IMR-90 (cell line): ENCODE results near the gene NR6A1. TPM values are rescaled to one million over a fixed set of nuclear protein-coding genes. Genes with fewer than 3 reads are reported as not detected.

Experiments
- ATAC-seq: fragments of 200-7000 bp; cut with Tn5 transposase; 2 replicates; pipeline ENCODE4 v1.9.1; 2020; ENCODE audit warnings: low read depth, mild to moderate bottlenecking, moderate library complexity
- BruUV-seq: library from RNA; stranded (reverse); fragments of 400-500 nt; replicated peaks from 2 replicates; lab custom pipeline; 2021; lab: Mats Ljungman, UMichigan
- CTCF ChIA-PET: fragments of 300-600 bp; formaldehyde crosslinking; extraction: SDS; loops from one replicate; lab custom pipeline; 2021; ENCODE audit warnings: antibody characterized with exemption; lab: Yijun Ruan, JAX
- POLR2A ChIA-PET: fragments of 300-600 bp; sonication (Branson Sonifier 250); formaldehyde crosslinking; loops from one replicate; lab custom pipeline; 2022; ENCODE audit warnings: antibody characterized with exemption; ENCODE audit not compliant: unreplicated experiment; lab: Charles Lee
- DNase-seq: peaks from one replicate; pipeline ENCODE4 v3.0.0; 2013
- H2AFZ ChIP-seq: replicated peaks from 2 replicates; pipeline ENCODE3; 2013; ENCODE audit warnings: low read length, mild to moderate bottlenecking; ENCODE audit not compliant: poor library complexity
- H2AK5ac ChIP-seq: 2 replicates; pipeline ENCODE4 v1.6.1; 2013; ENCODE audit warnings: low read depth, low read length, inconsistent platforms
- H2AK9ac ChIP-seq: replicated peaks from 2 replicates; pipeline ENCODE3; 2013; ENCODE audit warnings: mild to moderate bottlenecking, low read depth, low read length, moderate library complexity; ENCODE audit not compliant: poor library complexity
- H2BK120ac ChIP-seq: 2 replicates; pipeline ENCODE4 v1.6.1; 2013; ENCODE audit warnings: low read depth, low read length, inconsistent platforms
- H2BK15ac ChIP-seq: 3 replicates; pipeline ENCODE4 v1.6.1; 2013; ENCODE audit warnings: low read depth, low read length, inconsistent platforms
- H2BK20ac ChIP-seq: 2 replicates; pipeline ENCODE4 v1.6.1; 2013; ENCODE audit warnings: low read depth, mild to moderate bottlenecking, inconsistent platforms, low read length, moderate library complexity
- H2BK5ac ChIP-seq: 2 replicates; pipeline ENCODE4 v1.6.1; 2013; ENCODE audit warnings: mild to moderate bottlenecking, low read depth, low read length, inconsistent platforms; ENCODE audit not compliant: poor library complexity, severe bottlenecking
- H3K14ac ChIP-seq: replicated peaks from 2 replicates; pipeline ENCODE4 v1.6.1; 2013; ENCODE audit warnings: low read depth, low read length, inconsistent platforms
- H3K18ac ChIP-seq: 2 replicates; pipeline ENCODE4 v1.6.1; 2013; ENCODE audit warnings: low read depth, low read length, control low read depth
- H3K23ac ChIP-seq: 2 replicates; pipeline ENCODE4 v1.6.1; 2013; ENCODE audit warnings: low read depth, low read length, inconsistent platforms
- H3K27ac ChIP-seq: 2 replicates; pipeline ENCODE4 v1.5.1; 2013; ENCODE audit warnings: mild to moderate bottlenecking, control low read depth, low read length; ENCODE audit not compliant: insufficient read depth
- H3K27me3 ChIP-seq: 2 replicates; pipeline ENCODE4 v1.6.1; 2013; ENCODE audit warnings: low read length; ENCODE audit not compliant: control insufficient read depth, insufficient read depth
- H3K36me3 ChIP-seq: 2 replicates; pipeline ENCODE4 v1.6.1; 2013; ENCODE audit warnings: low read length, mixed read lengths; ENCODE audit not compliant: control insufficient read depth, insufficient read depth
- H3K4ac ChIP-seq: 2 replicates; pipeline ENCODE4 v1.6.1; 2013; ENCODE audit warnings: low read depth, low read length, inconsistent platforms
- H3K4me1 ChIP-seq: 2 replicates; pipeline ENCODE4 v1.6.1; 2013; ENCODE audit warnings: low read length, mixed read lengths; ENCODE audit not compliant: control insufficient read depth, insufficient read depth
- H3K4me2 ChIP-seq: 2 replicates; pipeline ENCODE4 v1.6.1; 2013; ENCODE audit warnings: low read depth, mild to moderate bottlenecking, control low read depth, low read length, moderate library complexity
- H3K4me3 ChIP-seq: 2 replicates; pipeline ENCODE4 v1.5.1; 2013; ENCODE audit warnings: low read depth, mild to moderate bottlenecking, control low read depth, low read length, moderate library complexity; ENCODE audit not compliant: insufficient read depth
- H3K56ac ChIP-seq: 2 replicates; pipeline ENCODE4 v1.6.1; 2013; ENCODE audit warnings: low read length, inconsistent platforms; ENCODE audit not compliant: insufficient read depth; ENCODE audit errors: extremely low read depth
- H3K79me1 ChIP-seq, 2 experiments: 2 replicates each; pipeline ENCODE4 v1.6.1; 2013; ENCODE audit warnings: low read length in 2 of 2, inconsistent platforms in 1 of 2, low read depth in 1 of 2
- H3K9ac ChIP-seq: 2 replicates; pipeline ENCODE4 v1.6.1; 2013; ENCODE audit warnings: low read depth, low read length, control low read depth
- H3K9me1 ChIP-seq: 2 replicates; pipeline ENCODE4 v1.6.1; 2013; ENCODE audit warnings: low read length, inconsistent platforms; ENCODE audit not compliant: insufficient read depth
- H3K9me3 ChIP-seq: 2 replicates; pipeline ENCODE4 v1.6.1; 2013; ENCODE audit warnings: low read length; ENCODE audit not compliant: control insufficient read depth, insufficient read depth
- H4K20me1 ChIP-seq: 2 replicates; pipeline ENCODE4 v1.6.1; 2013; ENCODE audit warnings: low read length, inconsistent platforms; ENCODE audit not compliant: insufficient read depth
- H4K5ac ChIP-seq: 2 replicates; pipeline ENCODE4 v1.6.1; 2013; ENCODE audit warnings: mild to moderate bottlenecking, low read depth, low read length, control low read depth
- H4K8ac ChIP-seq, 2 experiments: 2 replicates each; pipeline ENCODE4 v1.6.1; 2013; ENCODE audit warnings: low read depth in 2 of 2, low read length in 2 of 2, control low read depth in 1 of 2, inconsistent platforms in 1 of 2
- H4K91ac ChIP-seq: 2 replicates; pipeline ENCODE4 v1.6.1; 2013; ENCODE audit warnings: low read depth, low read length, inconsistent platforms; ENCODE audit not compliant: insufficient read depth
- BHLHE40 ChIP-seq: fragments of 150-350 bp; IDR thresholded peaks from 2 replicates; pipeline ENCODE4 v1.6.1; 2016; ENCODE audit warnings: mild to moderate bottlenecking, low read depth, low read length
- CHD1 ChIP-seq: IDR thresholded peaks from 2 replicates; pipeline ENCODE4 v1.6.1; 2012; ENCODE audit warnings: low read depth, low read length, improper control_type of control experiment
- FOS ChIP-seq: fragments of 150-350 bp; IDR thresholded peaks from 2 replicates; pipeline ENCODE4 v1.6.1; 2016; ENCODE audit warnings: low read depth, low read length
- MAFK ChIP-seq: IDR thresholded peaks from 2 replicates; pipeline ENCODE4 v1.6.1; 2012; ENCODE audit warnings: low read depth, low read length, improper control_type of control experiment
- MAZ ChIP-seq: IDR thresholded peaks from 2 replicates; pipeline ENCODE4 v1.6.1; 2012; ENCODE audit warnings: low read depth, mild to moderate bottlenecking, low read length, improper control_type of control experiment, moderate library complexity, borderline replicate concordance
- MXI1 ChIP-seq: IDR thresholded peaks from 2 replicates; pipeline ENCODE4 v1.6.1; 2012; ENCODE audit warnings: low read depth, mild to moderate bottlenecking, low read length, moderate library complexity, borderline replicate concordance
- POLR2A ChIP-seq: IDR thresholded peaks from 2 replicates; pipeline ENCODE4 v1.6.1; 2012; ENCODE audit warnings: mild to moderate bottlenecking, low read depth, low read length
- RAD21 ChIP-seq: IDR thresholded peaks from 2 replicates; pipeline ENCODE4 v1.6.1; 2012; ENCODE audit warnings: low read length, improper control_type of control experiment
- RCOR1 ChIP-seq: IDR thresholded peaks from 2 replicates; pipeline ENCODE4 v1.6.1; 2012; ENCODE audit warnings: mild to moderate bottlenecking, low read length, improper control_type of control experiment; ENCODE audit not compliant: insufficient replicate concordance
- RFX5 ChIP-seq: IDR thresholded peaks from 2 replicates; pipeline ENCODE4 v1.8.0; 2012; ENCODE audit warnings: low read depth, mild to moderate bottlenecking, low read length, moderate library complexity
- SMC3 ChIP-seq: fragments of 150-350 bp; IDR thresholded peaks from 2 replicates; pipeline ENCODE4 v1.6.1; 2016; ENCODE audit warnings: low read depth, mild to moderate bottlenecking, antibody characterized with exemption, low read length, moderate library complexity
- WGBS, 2 experiments: methylation state at CpG; one replicate each; pipeline versions ENCODE4 v1.1.5 to v1.1.7; 2013; ENCODE audit warnings: missing lambda C conversion rate in 2 of 2; ENCODE audit not compliant: insufficient read length in 1 of 2; ENCODE audit errors: extremely low coverage in 2 of 2; 5-methylcytosine and 5-hydroxymethylcytosine counted together
- dilution Hi-C: fragments of 300-500 bp; cut with HindIII; formaldehyde crosslinking; loops from one replicate; pipeline ENCODE4 v1.14.3; 2018; ENCODE audit warnings: low sequenced_read_pairs; ENCODE audit not compliant: unreplicated experiment
- in situ Hi-C: fragments of 300-500 bp; cut with MboI; formaldehyde crosslinking; loops from 3 replicates; pipeline ENCODE4 v1.14.3; 2019; ENCODE audit warnings: low sequenced_read_pairs, inconsistent platforms, mixed read lengths
- intact Hi-C: fragments of 100-400 bp; cut with micrococcal nuclease; formaldehyde crosslinking; loops from 2 replicates; pipeline ENCODE4 v1.10.0; 2022
- polyA plus RNA-seq, 3 experiments: library from polyadenylated mRNA; depleted of rRNA; stranded (reverse); fragments of >200 nt; gene quantifications; 2 replicates each; pipeline ENCODE4 v1.2.3, GENCODE V29; 2012; ENCODE audit warnings: low replicate concordance in 1 of 3
- total RNA-seq: library from RNA; depleted of rRNA; stranded (reverse); fragments of >200 nt; gene quantifications from 2 replicates; pipeline ENCODE4 v1.2.3, GENCODE V29; 2012
- TF ChIP-seq, protein P1 (sequence below): fragments of 150-350 bp; IDR thresholded peaks from 2 replicates; pipeline ENCODE4 v1.6.1; 2016; ENCODE audit warnings: low read depth, mild to moderate bottlenecking, low read length, moderate library complexity, borderline replicate concordance
- TF ChIP-seq, protein P2 (sequence below): conservative IDR thresholded peaks from 2 replicates; pipeline ENCODE4 v1.5.1; 2012; ENCODE audit warnings: mild to moderate bottlenecking, low read depth, low read length, improper control_type of control experiment
- TF ChIP-seq, protein P3 (sequence below): fragments of 150-350 bp; IDR thresholded peaks from 2 replicates; pipeline ENCODE4 v1.6.1; 2017; ENCODE audit warnings: mild to moderate bottlenecking, antibody characterized with exemption, low read length, low read depth

Gene NR6A1
- total and polyA plus RNA-seq, 2 of the 4 experiments (the other 2 are of a cell fraction), result 0.14 to 0.36 TPM

DNA sequence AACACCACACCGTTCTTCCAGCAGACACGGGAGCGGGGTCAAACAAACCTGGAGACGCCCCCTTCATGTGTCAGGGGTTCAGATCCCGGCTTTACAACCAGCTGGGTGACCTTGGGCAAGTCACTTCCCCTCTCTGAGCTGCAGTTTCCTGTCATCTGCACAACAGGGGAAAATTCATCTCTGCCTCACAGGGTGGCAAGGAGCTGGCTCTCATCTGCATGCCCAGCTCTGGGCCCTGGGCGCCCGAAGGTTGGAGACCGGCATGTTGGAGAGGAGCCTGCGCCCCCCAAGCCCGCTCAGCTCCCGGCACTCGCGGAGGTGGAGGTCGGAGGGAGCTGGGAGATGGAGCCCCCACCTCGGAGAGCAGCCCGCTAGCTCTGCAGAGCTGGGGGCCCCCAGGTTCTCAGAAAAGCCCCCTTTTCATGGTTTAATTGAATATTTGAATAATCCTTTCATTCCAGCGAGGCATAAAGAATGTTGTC, 284.3 kb downstream of the NR6A1 start (continued):
- no peak for TF ChIP-seq BHLHE40
- no peak for TF ChIP-seq FOS
- no peak for TF ChIP-seq SMC3
- TF ChIP-seq MAFK, result no peak
- no peak for TF ChIP-seq CHD1

DNA sequence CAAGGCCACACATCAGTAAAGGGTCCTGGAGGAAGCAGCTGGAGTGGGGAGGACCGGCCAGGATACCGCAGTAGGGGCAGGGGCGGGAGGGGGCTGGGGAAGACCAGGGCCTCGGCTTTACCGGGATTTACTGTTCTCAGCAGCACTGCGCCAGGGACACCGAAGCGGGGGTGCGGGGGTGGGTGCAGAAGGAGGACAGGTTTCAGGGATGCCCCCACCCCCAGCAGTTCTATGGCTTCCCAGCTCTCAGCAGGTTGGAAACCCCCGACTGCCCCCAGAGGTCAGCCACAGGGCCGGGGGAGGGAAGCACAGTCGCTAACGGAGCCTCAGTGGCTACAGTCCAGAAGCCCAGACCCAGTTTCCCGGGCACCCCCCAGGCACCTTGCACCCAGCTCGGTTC, 285.2 kb downstream of the NR6A1 start:
- Histone ChIP-seq H3K27ac (no peak overlapping the region), H4K20me1 (no peaks in the 10 kb centered on the region), H2BK15ac (no peak overlapping the region), H3K9me3 (no peaks in the 10 kb centered on the region), H4K8ac (no peak overlapping the region), H2BK5ac (no peak overlapping the region), H3K27me3 (peaks cover 74% of the 10 kb centered on the region), H3K36me3 (no peaks in the 10 kb centered on the region), H4K91ac (no peak overlapping the region), H3K14ac (no peak overlapping the region), H3K79me1 (no peaks in the 10 kb centered on the region), H3K4me3 (no peak overlapping the region), H3K4me2 (no peak overlapping the region), H2BK20ac (no peak overlapping the region), H2AK9ac (no peak overlapping the region), H3K23ac (no peak overlapping the region), H2BK120ac (no peak overlapping the region), H3K56ac (no peak overlapping the region), H3K4ac (no peak overlapping the region), H2AFZ (no peak overlapping the region), H4K5ac (no peak overlapping the region), H2AK5ac (no peak overlapping the region), H3K9ac (no peak overlapping the region), H3K4me1 (no peaks in the 10 kb centered on the region), H3K18ac (no peak overlapping the region), H3K9me1 (0 out of 2 replicates have a peak, but pooled peaks cover 3% of the 10 kb centered on the region)
- in situ Hi-C loops, result no loop called here
- ChIA-PET POLR2A (interaction anchor here (0.5 kb wide), 1 partner anchor 50 kb away, joined by 3 read pairs; no protein-coding TSS in a partner anchor), CTCF (no interaction called here)
- dilution Hi-C loops, result no loop called here
- no peak for ATAC-seq
- 18% methylated on average over 2 of the region's 15 CpGs; no CpG with 5 or more reads in 1 of the 2 experiments for WGBS, 2 experiments
- intact Hi-C loops, result no loop called here
- no peak for DNase-seq
- BruUV-seq, result no TSS peak
- TF ChIP-seq MAFK, result no peak
- TF ChIP-seq MXI1, result no peak
- TF ChIP-seq RFX5, result no peak
- no peak for TF ChIP-seq BHLHE40
- TF ChIP-seq, protein P1, sequence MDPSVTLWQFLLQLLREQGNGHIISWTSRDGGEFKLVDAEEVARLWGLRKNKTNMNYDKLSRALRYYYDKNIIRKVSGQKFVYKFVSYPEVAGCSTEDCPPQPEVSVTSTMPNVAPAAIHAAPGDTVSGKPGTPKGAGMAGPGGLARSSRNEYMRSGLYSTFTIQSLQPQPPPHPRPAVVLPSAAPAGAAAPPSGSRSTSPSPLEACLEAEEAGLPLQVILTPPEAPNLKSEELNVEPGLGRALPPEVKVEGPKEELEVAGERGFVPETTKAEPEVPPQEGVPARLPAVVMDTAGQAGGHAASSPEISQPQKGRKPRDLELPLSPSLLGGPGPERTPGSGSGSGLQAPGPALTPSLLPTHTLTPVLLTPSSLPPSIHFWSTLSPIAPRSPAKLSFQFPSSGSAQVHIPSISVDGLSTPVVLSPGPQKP, result no peak
- no peak for TF ChIP-seq POLR2A
- TF ChIP-seq, protein P2, sequence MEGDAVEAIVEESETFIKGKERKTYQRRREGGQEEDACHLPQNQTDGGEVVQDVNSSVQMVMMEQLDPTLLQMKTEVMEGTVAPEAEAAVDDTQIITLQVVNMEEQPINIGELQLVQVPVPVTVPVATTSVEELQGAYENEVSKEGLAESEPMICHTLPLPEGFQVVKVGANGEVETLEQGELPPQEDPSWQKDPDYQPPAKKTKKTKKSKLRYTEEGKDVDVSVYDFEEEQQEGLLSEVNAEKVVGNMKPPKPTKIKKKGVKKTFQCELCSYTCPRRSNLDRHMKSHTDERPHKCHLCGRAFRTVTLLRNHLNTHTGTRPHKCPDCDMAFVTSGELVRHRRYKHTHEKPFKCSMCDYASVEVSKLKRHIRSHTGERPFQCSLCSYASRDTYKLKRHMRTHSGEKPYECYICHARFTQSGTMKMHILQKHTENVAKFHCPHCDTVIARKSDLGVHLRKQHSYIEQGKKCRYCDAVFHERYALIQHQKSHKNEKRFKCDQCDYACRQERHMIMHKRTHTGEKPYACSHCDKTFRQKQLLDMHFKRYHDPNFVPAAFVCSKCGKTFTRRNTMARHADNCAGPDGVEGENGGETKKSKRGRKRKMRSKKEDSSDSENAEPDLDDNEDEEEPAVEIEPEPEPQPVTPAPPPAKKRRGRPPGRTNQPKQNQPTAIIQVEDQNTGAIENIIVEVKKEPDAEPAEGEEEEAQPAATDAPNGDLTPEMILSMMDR, result no peak
- TF ChIP-seq RCOR1, result no peak
- no peak for TF ChIP-seq MAZ
- TF ChIP-seq RAD21, result no peak
- TF ChIP-seq, protein P3, sequence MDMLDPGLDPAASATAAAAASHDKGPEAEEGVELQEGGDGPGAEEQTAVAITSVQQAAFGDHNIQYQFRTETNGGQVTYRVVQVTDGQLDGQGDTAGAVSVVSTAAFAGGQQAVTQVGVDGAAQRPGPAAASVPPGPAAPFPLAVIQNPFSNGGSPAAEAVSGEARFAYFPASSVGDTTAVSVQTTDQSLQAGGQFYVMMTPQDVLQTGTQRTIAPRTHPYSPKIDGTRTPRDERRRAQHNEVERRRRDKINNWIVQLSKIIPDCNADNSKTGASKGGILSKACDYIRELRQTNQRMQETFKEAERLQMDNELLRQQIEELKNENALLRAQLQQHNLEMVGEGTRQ, result no peak
